B cell (primary cell): ENCODE results near the gene DNAJB5. TPM values are rescaled to one million over a fixed set of nuclear protein-coding genes. Genes with fewer than 3 reads are reported as not detected.
A peak's percentile ranks its signal among the peaks of the same experiment; 100 is the strongest.

Source experiments
- ATAC-seq: fragments of 200-7000 bp; cut with Tn5 transposase; one replicate; pipeline ENCODE4 v1.10.0; 2021; ENCODE audit warnings: low read depth, mild to moderate bottlenecking, moderate number of reproducible peaks, moderate library complexity
- CTCF ChIA-PET: fragments of 350-600 bp; sonication (Branson Sonifier 250); formaldehyde crosslinking; loops from one replicate; lab custom pipeline; 2021; ENCODE audit warnings: antibody characterized with exemption, inconsistent platforms; lab: Charles Lee
- POLR2A ChIA-PET: fragments of 350-600 bp; sonication (Branson Sonifier 250); formaldehyde crosslinking; loops from one replicate; lab custom pipeline; 2021; ENCODE audit warnings: antibody characterized with exemption; lab: Charles Lee
- DNase-seq: peaks from one replicate; pipeline ENCODE4 v3.0.0; 2013
- H2AFZ ChIP-seq: 2 replicates; pipeline ENCODE4 v1.6.1; 2012; ENCODE audit warnings: mild to moderate bottlenecking, low read depth, low read length; ENCODE audit not compliant: insufficient read depth, poor library complexity, severe bottlenecking
- H3K27ac ChIP-seq, 2 donors: 1 replicate in 1 of 2; 2 replicates in 1 of 2; pipeline ENCODE4 v1.5.1; 2012 to 2013; ENCODE audit warnings: low read length in 2 of 2, mild to moderate bottlenecking in 2 of 2, moderate library complexity in 1 of 2
- H3K27me3 ChIP-seq, 4 experiments: fragments of 200-600 bp in 1 of 4; sonication (generic) in 1 of 4; replicated peaks in 1 of 4; 1 replicate in 2 of 4; 2 replicates in 2 of 4; pipeline versions ENCODE4 v1.6.1 to v1.7.0; 2013 to 2016; ENCODE audit warnings: low read length in 3 of 4, mild to moderate bottlenecking in 2 of 4, mixed read lengths in 1 of 4, moderate library complexity in 1 of 4; ENCODE audit not compliant: insufficient read depth in 4 of 4, control insufficient read depth in 3 of 4; ENCODE audit errors: control extremely low read depth in 1 of 4
- H3K36me3 ChIP-seq, 2 experiments: replicated peaks in 1 of 2; 1 replicate in 1 of 2; 2 replicates in 1 of 2; pipeline versions ENCODE4 v1.6.1 to v1.7.1; 2013; ENCODE audit warnings: low read length in 1 of 2; ENCODE audit not compliant: insufficient read depth in 2 of 2, control insufficient read depth in 1 of 2; ENCODE audit errors: control extremely low read depth in 1 of 2, extremely low read depth in 1 of 2
- H3K4me1 ChIP-seq, 2 donors: fragments of 200-600 bp in 1 of 2; sonication (generic) in 1 of 2; 1 replicate in 1 of 2; 2 replicates in 1 of 2; pipeline versions ENCODE4 v1.5.1 to v1.6.1; 2013 to 2017; ENCODE audit warnings: low read length in 2 of 2; ENCODE audit not compliant: control insufficient read depth in 2 of 2, insufficient read depth in 2 of 2
- H3K4me2 ChIP-seq: replicated peaks from 2 replicates; pipeline ENCODE3; 2012; ENCODE audit warnings: mild to moderate bottlenecking, low read depth, low read length; ENCODE audit not compliant: poor library complexity, severe bottlenecking
- H3K4me3 ChIP-seq, 5 experiments: fragments of 200-600 bp in 1 of 5; sonication (generic) in 1 of 5; 1 replicate in 3 of 5; 2 replicates in 2 of 5; pipeline versions ENCODE4 v1.5.1 to v1.7.0; 2011 to 2016; ENCODE audit warnings: low read length in 4 of 5, mild to moderate bottlenecking in 4 of 5, low read depth in 2 of 5, control low read depth in 1 of 5, moderate library complexity in 1 of 5; ENCODE audit not compliant: insufficient read depth in 1 of 5; ENCODE audit errors: control extremely low read depth in 1 of 5, extremely low read depth in 1 of 5
- H3K79me2 ChIP-seq: fragments of 200-600 bp; sonication (generic); one replicate; pipeline ENCODE4 v1.6.0; 2016; ENCODE audit warnings: low read length; ENCODE audit not compliant: control insufficient read depth, insufficient read depth
- H3K9ac ChIP-seq: fragments of 200-600 bp; sonication (generic); 2 replicates; pipeline ENCODE4 v1.6.1; 2017; ENCODE audit warnings: mild to moderate bottlenecking, low read length, moderate library complexity
- H3K9me3 ChIP-seq, 3 donors: one replicate each; pipeline versions ENCODE4 v1.6.1 to v1.7.1; 2013; ENCODE audit warnings: low read length in 2 of 3; ENCODE audit not compliant: control insufficient read depth in 2 of 3, insufficient read depth in 1 of 3; ENCODE audit errors: control extremely low read depth in 1 of 3
- H4K20me1 ChIP-seq: 2 replicates; pipeline ENCODE4 v1.6.0; 2012; ENCODE audit warnings: mild to moderate bottlenecking, low read length; ENCODE audit not compliant: insufficient read depth, control insufficient read depth, poor library complexity, severe bottlenecking
- H3K27ac Mint-ChIP-seq: one replicate; pipeline ENCODE4 v1.8.0; 2021; ENCODE audit warnings: mixed read lengths
- H3K27me3 Mint-ChIP-seq: one replicate; pipeline ENCODE4 v1.8.0; 2021; ENCODE audit warnings: mixed read lengths
- H3K4me1 Mint-ChIP-seq: one replicate; pipeline ENCODE4 v1.8.0; 2021; ENCODE audit warnings: mixed read lengths
- H3K4me3 Mint-ChIP-seq: one replicate; pipeline ENCODE4 v1.8.0; 2021; ENCODE audit warnings: mixed read lengths
- H3K9me3 Mint-ChIP-seq: one replicate; pipeline ENCODE4 v1.8.0; 2022; ENCODE audit warnings: mixed read lengths; ENCODE audit not compliant: insufficient read depth
- EZH2 ChIP-seq: IDR thresholded peaks from 2 replicates; pipeline ENCODE4 v1.6.1; 2012; ENCODE audit warnings: borderline replicate concordance, low read depth, mild to moderate bottlenecking, moderate library complexity, low read length; ENCODE audit not compliant: insufficient read depth, poor library complexity, severe bottlenecking
- WGBS: methylation state at CpG from one replicate; pipeline ENCODE4 v1.1.5; 2013; ENCODE audit warnings: missing lambda C conversion rate; ENCODE audit not compliant: insufficient coverage; 5-methylcytosine and 5-hydroxymethylcytosine counted together
- intact Hi-C: fragments of 100-400 bp; cut with micrococcal nuclease; formaldehyde crosslinking; loops from one replicate; pipeline ENCODE4 v1.10.0; 2022
- polyA plus RNA-seq: library from polyadenylated mRNA; depleted of rRNA; stranded (reverse); fragments of >200 nt; gene quantifications from 2 replicates; pipeline ENCODE4 v1.2.3, GENCODE V29; 2012
- total RNA-seq, 2 donors: library from RNA; stranded (reverse); fragments of 120-200 nt in 1 of 2; gene quantifications; 1 replicate in 1 of 2; 2 replicates in 1 of 2; pipeline versions ENCODE4 v1.2.3 to v1.2.4, GENCODE V29; 2013 to 2022
- TF ChIP-seq, protein P1 (sequence below): fragments of 200-600 bp; IDR thresholded peaks from one replicate; pipeline ENCODE4 v1.8.0; 2022; ENCODE audit warnings: antibody characterized with exemption, mild to moderate bottlenecking

DNAJB5 gene
- total and polyA plus RNA-seq, 2 donors (not counting 1 experiment from before 2014, with no cell fraction given), result 0.94 to 2.4 TPM

DNA sequence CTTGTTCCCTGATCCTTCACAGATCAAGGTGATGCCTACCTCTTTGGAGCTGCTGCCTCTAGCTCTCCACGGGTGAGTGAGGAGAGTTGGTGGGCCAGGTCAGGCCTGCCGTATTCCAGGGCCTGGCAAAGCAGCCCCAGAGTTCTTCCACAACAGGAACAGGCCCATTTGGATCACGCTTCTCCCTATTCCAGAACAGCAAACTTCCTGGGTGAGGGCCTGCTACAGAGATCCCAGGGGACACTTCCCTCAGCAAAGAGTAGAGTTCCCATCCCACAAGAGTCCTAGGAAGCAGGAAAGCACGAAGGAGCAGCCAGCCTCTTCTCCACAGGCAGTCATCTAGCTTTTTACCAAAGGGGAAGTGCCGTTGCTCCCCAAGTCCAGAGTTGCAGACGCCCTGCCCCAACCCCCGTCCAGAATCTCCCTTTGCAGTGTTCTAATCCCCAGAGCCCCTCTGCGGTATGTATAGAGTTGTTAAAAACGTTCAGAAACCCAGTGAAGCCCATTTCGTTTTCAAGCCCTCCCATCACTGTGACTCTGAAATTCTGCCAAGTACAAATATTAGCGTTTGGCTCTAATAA is 9.3 kb upstream of the DNAJB5 start:
- Histone ChIP-seq H3K27ac (no peak overlapping the region), H3K36me3 (no peaks in the 10 kb centered on the region), H2AFZ (no peak overlapping the region), H3K9me3 (peaks cover 0 to 4% (median 0%) of the 10 kb centered on the region in 3 donors), H3K4me1 (peaks cover 30% of the 10 kb centered on the region in 2 donors), H3K27me3 (peaks cover 0 to 6% (median 0%) of the 10 kb centered on the region in 4 experiments), H4K20me1 (no peaks in the 10 kb centered on the region), H3K79me2 (no peaks in the 10 kb centered on the region), H3K4me3 (no peak overlapping the region), H3K4me2 (no peak overlapping the region), H3K9ac (no peak overlapping the region)
- ChIA-PET POLR2A (interaction anchor here (0.7 kb wide), 1 partner anchor 182 kb away, joined by 3 read pairs; the partner anchor contains the start of gene UNC13B), CTCF (interaction anchor here (0.7 kb wide), 1 partner anchor 81 kb away, joined by 4 read pairs; no protein-coding TSS in a partner anchor)
- Mint-ChIP-seq H3K4me3 (no peak overlapping the region), H3K9me3 (no peaks in the 10 kb centered on the region), H3K27ac (no peak overlapping the region), H3K4me1 (peaks cover 31% of the 10 kb centered on the region), H3K27me3 (no peaks in the 10 kb centered on the region)
- intact Hi-C loops, result loop anchor here (10.0 kb wide), 2 partner anchors 275 to 1165 kb away; partner anchors contain the start of gene UBE2R2
- WGBS, result 88% methylated on average over 4 of the region's 11 CpGs
- ATAC-seq (no peak), DNase-seq (no peak)
- TF ChIP-seq, protein P1, sequence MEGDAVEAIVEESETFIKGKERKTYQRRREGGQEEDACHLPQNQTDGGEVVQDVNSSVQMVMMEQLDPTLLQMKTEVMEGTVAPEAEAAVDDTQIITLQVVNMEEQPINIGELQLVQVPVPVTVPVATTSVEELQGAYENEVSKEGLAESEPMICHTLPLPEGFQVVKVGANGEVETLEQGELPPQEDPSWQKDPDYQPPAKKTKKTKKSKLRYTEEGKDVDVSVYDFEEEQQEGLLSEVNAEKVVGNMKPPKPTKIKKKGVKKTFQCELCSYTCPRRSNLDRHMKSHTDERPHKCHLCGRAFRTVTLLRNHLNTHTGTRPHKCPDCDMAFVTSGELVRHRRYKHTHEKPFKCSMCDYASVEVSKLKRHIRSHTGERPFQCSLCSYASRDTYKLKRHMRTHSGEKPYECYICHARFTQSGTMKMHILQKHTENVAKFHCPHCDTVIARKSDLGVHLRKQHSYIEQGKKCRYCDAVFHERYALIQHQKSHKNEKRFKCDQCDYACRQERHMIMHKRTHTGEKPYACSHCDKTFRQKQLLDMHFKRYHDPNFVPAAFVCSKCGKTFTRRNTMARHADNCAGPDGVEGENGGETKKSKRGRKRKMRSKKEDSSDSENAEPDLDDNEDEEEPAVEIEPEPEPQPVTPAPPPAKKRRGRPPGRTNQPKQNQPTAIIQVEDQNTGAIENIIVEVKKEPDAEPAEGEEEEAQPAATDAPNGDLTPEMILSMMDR, result no peak
- TF ChIP-seq EZH2, result no peak

DNA sequence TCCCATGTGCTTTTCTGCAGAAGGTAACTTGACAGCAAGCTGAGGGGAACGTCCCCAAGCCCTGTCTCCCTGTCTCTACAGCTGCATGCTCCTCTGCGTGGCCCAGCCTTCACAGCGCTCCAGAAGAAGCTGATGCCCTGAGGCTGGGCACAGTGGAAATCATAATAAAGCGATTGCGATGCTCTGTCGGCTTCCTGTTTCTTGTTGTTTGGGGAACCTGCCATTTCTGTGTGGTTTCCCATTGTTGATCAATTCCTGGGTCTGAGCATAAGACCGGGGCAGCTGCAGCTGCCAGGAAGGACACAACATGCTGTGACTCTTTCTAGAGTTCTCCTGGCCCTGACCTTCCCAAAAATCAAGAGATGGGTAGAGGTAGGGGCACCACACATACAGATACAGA is 7.2 kb upstream of the DNAJB5 start:
- Mint-ChIP-seq H3K4me1 (peaks cover 51% of the 10 kb centered on the region), H3K4me3 (no peak overlapping the region), H3K27me3 (no peaks in the 10 kb centered on the region), H3K9me3 (no peaks in the 10 kb centered on the region), H3K27ac (peak overlapping the region; percentile 64)
- no peaks in the 10 kb centered on the region for H3K36me3 ChIP-seq
- H4K20me1 ChIP-seq, result no peaks in the 10 kb centered on the region
- POLR2A ChIA-PET, result no interaction called here
- TF ChIP-seq, protein P1, result no peak
- TF ChIP-seq EZH2, result no peak
- peaks cover 0 to 4% (median 0%) of the 10 kb centered on the region in 3 donors for H3K9me3 ChIP-seq
- H3K27ac ChIP-seq, result no peak overlapping the region
- H3K4me1 ChIP-seq, result peaks cover 50 to 51% of the 10 kb centered on the region in 2 donors
- H2AFZ ChIP-seq, result peak overlapping the region; percentile 59
- no peaks in the 10 kb centered on the region for H3K27me3 ChIP-seq
- 43% methylated on average over 6 of the region's 7 CpGs for WGBS
- peak overlapping the region; percentile 48 for H3K4me2 ChIP-seq
- no peak for ATAC-seq
- CTCF ChIA-PET, result interaction anchor here (5.5 kb wide), 1 partner anchor 83 kb away, joined by 61 read pairs; no protein-coding TSS in a partner anchor
- H3K79me2 ChIP-seq, result no peaks in the 10 kb centered on the region
- no peak for DNase-seq
- intact Hi-C loops, result loop anchor here (10.0 kb wide), 2 partner anchors 278 to 1168 kb away; partner anchors contain the start of gene UBE2R2
- H3K4me3 ChIP-seq, result no peak overlapping the region
- H3K9ac ChIP-seq, result no peak overlapping the region
